HEK293 (cell line): ENCODE results near the gene ARHGEF37.

Experiments
- CTCF ChIA-PET: fragments of 350-600 bp; formaldehyde crosslinking; extraction: SDS; loops from one replicate; lab custom pipeline; 2021; ENCODE audit warnings: antibody characterized with exemption; lab: Yijun Ruan, JAX
- POLR2A ChIA-PET: fragments of 300-600 bp; formaldehyde crosslinking; extraction: SDS; loops from one replicate; lab custom pipeline; 2020; ENCODE audit warnings: antibody characterized with exemption, inconsistent platforms; lab: Yijun Ruan, JAX
- H3K27ac ChIP-seq: fragments of 200-500 bp; sonication (Bioruptor generic); 2 replicates; pipeline ENCODE4 v1.5.1; 2014; ENCODE audit warnings: low read depth, low read length, control low read depth, inconsistent platforms; ENCODE audit errors: extremely low read depth
- H3K36me3 ChIP-seq, 2 experiments: fragments of 200-500 bp in 1 of 2; sonication (Bioruptor generic) in 1 of 2; 1 replicate in 1 of 2; 2 replicates in 1 of 2; pipeline ENCODE4 v1.5.1; 2014 to 2017; ENCODE audit warnings: inconsistent platforms in 2 of 2, low read length in 2 of 2; ENCODE audit not compliant: control insufficient read depth in 2 of 2, insufficient read depth in 1 of 2
- H3K4me1 ChIP-seq: fragments of 200-500 bp; sonication (Bioruptor generic); 2 replicates; pipeline ENCODE4 v1.5.1; 2014; ENCODE audit warnings: mild to moderate bottlenecking, low read length, inconsistent platforms; ENCODE audit not compliant: control insufficient read depth, insufficient read depth
- H3K4me3 ChIP-seq: 2 replicates; pipeline ENCODE4 v1.5.1; 2011; ENCODE audit warnings: low read depth, mild to moderate bottlenecking, control low read depth, low read length, moderate library complexity
- H3K9me3 ChIP-seq: fragments of 200-500 bp; sonication (Bioruptor generic); 2 replicates; pipeline ENCODE4 v1.5.1; 2014; ENCODE audit warnings: low read depth, low read length, inconsistent platforms; ENCODE audit not compliant: control insufficient read depth, insufficient read depth
- GLIS2 ChIP-seq: fragments of 450-650 bp; formaldehyde crosslinking; IDR thresholded peaks from 2 replicates; pipeline ENCODE4 v1.5.1; 2016; ENCODE audit warnings: missing biosample characterization, missing genetic modification characterization
- ZBTB20 ChIP-seq: fragments of 450-650 bp; formaldehyde crosslinking; IDR thresholded peaks from 2 replicates; pipeline ENCODE4 v1.5.1; 2016; ENCODE audit warnings: missing biosample characterization, missing genetic modification characterization
- ZEB2 ChIP-seq: fragments of 450-650 bp; formaldehyde crosslinking; IDR thresholded peaks from 2 replicates; pipeline ENCODE4 v1.5.1; 2016; ENCODE audit warnings: missing biosample characterization, missing genetic modification characterization
- ZNF239 ChIP-seq: fragments of 450-650 bp; formaldehyde crosslinking; IDR thresholded peaks from 2 replicates; pipeline ENCODE4 v1.5.1; 2016; ENCODE audit warnings: missing biosample characterization, missing genetic modification characterization
- ZNF549 ChIP-seq: fragments of 450-650 bp; IDR thresholded peaks from 2 replicates; pipeline ENCODE4 v1.5.1; 2018; ENCODE audit warnings: missing biosample characterization, missing genetic modification characterization, mild to moderate bottlenecking, inconsistent platforms, moderate library complexity
- ZNF571 ChIP-seq: fragments of 450-650 bp; formaldehyde crosslinking; IDR thresholded peaks from 2 replicates; pipeline ENCODE4 v1.5.0; 2017; ENCODE audit warnings: missing biosample characterization, missing genetic modification characterization
- ZNF585B ChIP-seq: fragments of 450-650 bp; formaldehyde crosslinking; IDR thresholded peaks from 2 replicates; pipeline ENCODE4 v1.5.1; 2016; ENCODE audit warnings: missing biosample characterization, missing genetic modification characterization
- TF ChIP-seq, protein P1 (sequence below): fragments of 450-650 bp; formaldehyde crosslinking; IDR thresholded peaks from 2 replicates; pipeline ENCODE4 v1.5.1; 2016; ENCODE audit warnings: missing biosample characterization, missing genetic modification characterization
- TF ChIP-seq, protein P2 (sequence below): fragments of 450-650 bp; formaldehyde crosslinking; IDR thresholded peaks from 2 replicates; pipeline ENCODE4 v1.5.1; 2016; ENCODE audit warnings: missing biosample characterization, missing genetic modification characterization
- TF ChIP-seq, protein P3 (sequence below): fragments of 450-650 bp; formaldehyde crosslinking; IDR thresholded peaks from 2 replicates; pipeline ENCODE4 v1.5.1; 2016; ENCODE audit warnings: missing biosample characterization, missing genetic modification characterization, borderline replicate concordance
- TF ChIP-seq, protein P4 (sequence below): fragments of 450-650 bp; formaldehyde crosslinking; IDR thresholded peaks from 2 replicates; pipeline ENCODE4 v1.5.1; 2016; ENCODE audit warnings: missing biosample characterization, missing genetic modification characterization, low read depth
- TF ChIP-seq, protein P5 (sequence below): fragments of 450-650 bp; formaldehyde crosslinking; IDR thresholded peaks from 2 replicates; pipeline ENCODE4 v1.5.1; 2016; ENCODE audit warnings: missing biosample characterization, missing genetic modification characterization
- TF ChIP-seq, protein P6 (sequence below): fragments of 450-650 bp; formaldehyde crosslinking; IDR thresholded peaks from 2 replicates; pipeline ENCODE4 v1.5.1; 2017; ENCODE audit warnings: missing biosample characterization, missing genetic modification characterization
- TF ChIP-seq, protein P7 (sequence below): fragments of 450-650 bp; formaldehyde crosslinking; conservative IDR thresholded peaks from 2 replicates; pipeline ENCODE4 v1.5.1; 2016; ENCODE audit warnings: low read depth, missing biosample characterization, missing genetic modification characterization

ARHGEF37 gene

DNA sequence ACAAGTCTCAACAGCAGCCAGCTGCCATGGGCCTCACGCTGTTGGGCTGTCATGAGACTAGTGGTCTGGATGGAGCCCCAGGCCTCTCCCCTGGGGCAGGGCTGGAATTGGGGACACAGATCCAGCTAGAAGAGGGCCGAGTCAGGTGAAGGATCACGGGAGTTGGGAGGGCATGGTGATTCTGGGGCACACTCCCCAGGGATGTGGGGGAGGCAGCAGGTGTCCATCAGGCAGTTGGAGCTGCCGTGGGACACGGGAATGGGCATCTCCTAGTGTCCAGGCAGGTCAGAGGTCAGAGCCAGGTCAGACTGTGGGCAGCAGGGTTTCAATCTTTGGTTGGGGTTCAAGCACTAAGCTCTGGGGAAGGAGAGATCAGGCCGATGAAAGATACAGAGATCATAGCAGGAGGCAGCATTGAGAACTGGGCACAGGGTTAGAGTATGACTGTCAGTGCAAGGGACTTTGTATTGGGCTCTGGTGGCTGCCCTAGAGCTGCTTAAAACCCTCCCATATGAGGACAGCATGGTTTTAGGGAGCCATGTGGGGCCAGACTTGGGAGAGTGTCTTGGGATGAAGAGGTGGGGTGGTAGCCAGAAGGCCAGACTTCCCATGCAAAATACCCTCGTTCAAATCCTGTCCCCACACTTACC, 59.2 kb downstream of the ARHGEF37 start:
- ChIA-PET POLR2A (no interaction called here), CTCF (interaction anchor here (0.8 to 18.8 kb wide), 6 partner anchors 24 to 212 kb away, joined by 3 to 263 read pairs (median 6); no protein-coding TSS in a partner anchor)
- Histone ChIP-seq H3K9me3 (no peaks in the 10 kb centered on the region), H3K27ac (no peak overlapping the region), H3K4me3 (no peak overlapping the region), H3K4me1 (no peaks in the 10 kb centered on the region), H3K36me3 (no peaks in the 10 kb centered on the region)
- TF ChIP-seq, protein P1, sequence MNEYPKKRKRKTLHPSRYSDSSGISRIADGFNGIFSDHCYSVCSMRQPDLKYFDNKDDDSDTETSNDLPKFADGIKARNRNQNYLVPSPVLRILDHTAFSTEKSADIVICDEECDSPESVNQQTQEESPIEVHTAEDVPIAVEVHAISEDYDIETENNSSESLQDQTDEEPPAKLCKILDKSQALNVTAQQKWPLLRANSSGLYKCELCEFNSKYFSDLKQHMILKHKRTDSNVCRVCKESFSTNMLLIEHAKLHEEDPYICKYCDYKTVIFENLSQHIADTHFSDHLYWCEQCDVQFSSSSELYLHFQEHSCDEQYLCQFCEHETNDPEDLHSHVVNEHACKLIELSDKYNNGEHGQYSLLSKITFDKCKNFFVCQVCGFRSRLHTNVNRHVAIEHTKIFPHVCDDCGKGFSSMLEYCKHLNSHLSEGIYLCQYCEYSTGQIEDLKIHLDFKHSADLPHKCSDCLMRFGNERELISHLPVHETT = no peak
- TF ChIP-seq, protein P2, sequence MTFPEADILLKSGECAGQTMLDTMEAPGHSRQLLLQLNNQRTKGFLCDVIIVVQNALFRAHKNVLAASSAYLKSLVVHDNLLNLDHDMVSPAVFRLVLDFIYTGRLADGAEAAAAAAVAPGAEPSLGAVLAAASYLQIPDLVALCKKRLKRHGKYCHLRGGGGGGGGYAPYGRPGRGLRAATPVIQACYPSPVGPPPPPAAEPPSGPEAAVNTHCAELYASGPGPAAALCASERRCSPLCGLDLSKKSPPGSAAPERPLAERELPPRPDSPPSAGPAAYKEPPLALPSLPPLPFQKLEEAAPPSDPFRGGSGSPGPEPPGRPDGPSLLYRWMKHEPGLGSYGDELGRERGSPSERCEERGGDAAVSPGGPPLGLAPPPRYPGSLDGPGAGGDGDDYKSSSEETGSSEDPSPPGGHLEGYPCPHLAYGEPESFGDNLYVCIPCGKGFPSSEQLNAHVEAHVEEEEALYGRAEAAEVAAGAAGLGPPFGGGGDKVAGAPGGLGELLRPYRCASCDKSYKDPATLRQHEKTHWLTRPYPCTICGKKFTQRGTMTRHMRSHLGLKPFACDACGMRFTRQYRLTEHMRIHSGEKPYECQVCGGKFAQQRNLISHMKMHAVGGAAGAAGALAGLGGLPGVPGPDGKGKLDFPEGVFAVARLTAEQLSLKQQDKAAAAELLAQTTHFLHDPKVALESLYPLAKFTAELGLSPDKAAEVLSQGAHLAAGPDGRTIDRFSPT = no peak
- TF ChIP-seq ZEB2 (tag by site-specific recombination) (no peak), GLIS2 (tag by site-specific recombination) (no peak), ZNF239 (tag by site-specific recombination) (no peak), ZNF549 (tag by site-specific recombination) (no peak), ZBTB20 (tag by site-specific recombination) (no peak), ZNF585B (no peak), ZNF571 (no peak)
- TF ChIP-seq, protein P3, sequence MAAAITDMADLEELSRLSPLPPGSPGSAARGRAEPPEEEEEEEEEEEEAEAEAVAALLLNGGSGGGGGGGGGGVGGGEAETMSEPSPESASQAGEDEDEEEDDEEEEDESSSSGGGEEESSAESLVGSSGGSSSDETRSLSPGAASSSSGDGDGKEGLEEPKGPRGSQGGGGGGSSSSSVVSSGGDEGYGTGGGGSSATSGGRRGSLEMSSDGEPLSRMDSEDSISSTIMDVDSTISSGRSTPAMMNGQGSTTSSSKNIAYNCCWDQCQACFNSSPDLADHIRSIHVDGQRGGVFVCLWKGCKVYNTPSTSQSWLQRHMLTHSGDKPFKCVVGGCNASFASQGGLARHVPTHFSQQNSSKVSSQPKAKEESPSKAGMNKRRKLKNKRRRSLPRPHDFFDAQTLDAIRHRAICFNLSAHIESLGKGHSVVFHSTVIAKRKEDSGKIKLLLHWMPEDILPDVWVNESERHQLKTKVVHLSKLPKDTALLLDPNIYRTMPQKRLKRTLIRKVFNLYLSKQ (tag by site-specific recombination) = no peak
- TF ChIP-seq, protein P4, sequence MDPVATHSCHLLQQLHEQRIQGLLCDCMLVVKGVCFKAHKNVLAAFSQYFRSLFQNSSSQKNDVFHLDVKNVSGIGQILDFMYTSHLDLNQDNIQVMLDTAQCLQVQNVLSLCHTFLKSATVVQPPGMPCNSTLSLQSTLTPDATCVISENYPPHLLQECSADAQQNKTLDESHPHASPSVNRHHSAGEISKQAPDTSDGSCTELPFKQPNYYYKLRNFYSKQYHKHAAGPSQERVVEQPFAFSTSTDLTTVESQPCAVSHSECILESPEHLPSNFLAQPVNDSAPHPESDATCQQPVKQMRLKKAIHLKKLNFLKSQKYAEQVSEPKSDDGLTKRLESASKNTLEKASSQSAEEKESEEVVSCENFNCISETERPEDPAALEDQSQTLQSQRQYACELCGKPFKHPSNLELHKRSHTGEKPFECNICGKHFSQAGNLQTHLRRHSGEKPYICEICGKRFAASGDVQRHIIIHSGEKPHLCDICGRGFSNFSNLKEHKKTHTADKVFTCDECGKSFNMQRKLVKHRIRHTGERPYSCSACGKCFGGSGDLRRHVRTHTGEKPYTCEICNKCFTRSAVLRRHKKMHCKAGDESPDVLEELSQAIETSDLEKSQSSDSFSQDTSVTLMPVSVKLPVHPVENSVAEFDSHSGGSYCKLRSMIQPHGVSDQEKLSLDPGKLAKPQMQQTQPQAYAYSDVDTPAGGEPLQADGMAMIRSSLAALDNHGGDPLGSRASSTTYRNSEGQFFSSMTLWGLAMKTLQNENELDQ (tag by site-specific recombination) = no peak
- TF ChIP-seq, protein P5, sequence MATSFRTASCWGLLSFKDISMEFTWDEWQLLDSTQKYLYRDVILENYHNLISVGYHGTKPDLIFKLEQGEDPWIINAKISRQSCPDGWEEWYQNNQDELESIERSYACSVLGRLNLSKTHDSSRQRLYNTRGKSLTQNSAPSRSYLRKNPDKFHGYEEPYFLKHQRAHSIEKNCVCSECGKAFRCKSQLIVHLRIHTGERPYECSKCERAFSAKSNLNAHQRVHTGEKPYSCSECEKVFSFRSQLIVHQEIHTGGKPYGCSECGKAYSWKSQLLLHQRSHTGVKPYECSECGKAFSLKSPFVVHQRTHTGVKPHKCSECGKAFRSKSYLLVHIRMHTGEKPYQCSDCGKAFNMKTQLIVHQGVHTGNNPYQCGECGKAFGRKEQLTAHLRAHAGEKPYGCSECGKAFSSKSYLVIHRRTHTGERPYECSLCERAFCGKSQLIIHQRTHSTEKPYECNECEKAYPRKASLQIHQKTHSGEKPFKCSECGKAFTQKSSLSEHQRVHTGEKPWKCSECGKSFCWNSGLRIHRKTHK (tag by site-specific recombination) = no peak
- TF ChIP-seq, protein P6, sequence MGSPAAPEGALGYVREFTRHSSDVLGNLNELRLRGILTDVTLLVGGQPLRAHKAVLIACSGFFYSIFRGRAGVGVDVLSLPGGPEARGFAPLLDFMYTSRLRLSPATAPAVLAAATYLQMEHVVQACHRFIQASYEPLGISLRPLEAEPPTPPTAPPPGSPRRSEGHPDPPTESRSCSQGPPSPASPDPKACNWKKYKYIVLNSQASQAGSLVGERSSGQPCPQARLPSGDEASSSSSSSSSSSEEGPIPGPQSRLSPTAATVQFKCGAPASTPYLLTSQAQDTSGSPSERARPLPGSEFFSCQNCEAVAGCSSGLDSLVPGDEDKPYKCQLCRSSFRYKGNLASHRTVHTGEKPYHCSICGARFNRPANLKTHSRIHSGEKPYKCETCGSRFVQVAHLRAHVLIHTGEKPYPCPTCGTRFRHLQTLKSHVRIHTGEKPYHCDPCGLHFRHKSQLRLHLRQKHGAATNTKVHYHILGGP = no peak
- TF ChIP-seq, protein P7, sequence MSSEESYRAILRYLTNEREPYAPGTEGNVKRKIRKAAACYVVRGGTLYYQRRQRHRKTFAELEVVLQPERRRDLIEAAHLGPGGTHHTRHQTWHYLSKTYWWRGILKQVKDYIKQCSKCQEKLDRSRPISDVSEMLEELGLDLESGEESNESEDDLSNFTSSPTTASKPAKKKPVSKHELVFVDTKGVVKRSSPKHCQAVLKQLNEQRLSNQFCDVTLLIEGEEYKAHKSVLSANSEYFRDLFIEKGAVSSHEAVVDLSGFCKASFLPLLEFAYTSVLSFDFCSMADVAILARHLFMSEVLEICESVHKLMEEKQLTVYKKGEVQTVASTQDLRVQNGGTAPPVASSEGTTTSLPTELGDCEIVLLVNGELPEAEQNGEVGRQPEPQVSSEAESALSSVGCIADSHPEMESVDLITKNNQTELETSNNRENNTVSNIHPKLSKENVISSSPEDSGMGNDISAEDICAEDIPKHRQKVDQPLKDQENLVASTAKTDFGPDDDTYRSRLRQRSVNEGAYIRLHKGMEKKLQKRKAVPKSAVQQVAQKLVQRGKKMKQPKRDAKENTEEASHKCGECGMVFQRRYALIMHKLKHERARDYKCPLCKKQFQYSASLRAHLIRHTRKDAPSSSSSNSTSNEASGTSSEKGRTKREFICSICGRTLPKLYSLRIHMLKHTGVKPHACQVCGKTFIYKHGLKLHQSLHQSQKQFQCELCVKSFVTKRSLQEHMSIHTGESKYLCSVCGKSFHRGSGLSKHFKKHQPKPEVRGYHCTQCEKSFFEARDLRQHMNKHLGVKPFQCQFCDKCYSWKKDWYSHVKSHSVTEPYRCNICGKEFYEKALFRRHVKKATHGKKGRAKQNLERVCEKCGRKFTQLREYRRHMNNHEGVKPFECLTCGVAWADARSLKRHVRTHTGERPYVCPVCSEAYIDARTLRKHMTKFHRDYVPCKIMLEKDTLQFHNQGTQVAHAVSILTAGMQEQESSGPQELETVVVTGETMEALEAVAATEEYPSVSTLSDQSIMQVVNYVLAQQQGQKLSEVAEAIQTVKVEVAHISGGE (tag by site-specific recombination) = no peak
